Measurements from ENCODE around the gene SLC12A7.

SLC12A7 gene

DNA sequence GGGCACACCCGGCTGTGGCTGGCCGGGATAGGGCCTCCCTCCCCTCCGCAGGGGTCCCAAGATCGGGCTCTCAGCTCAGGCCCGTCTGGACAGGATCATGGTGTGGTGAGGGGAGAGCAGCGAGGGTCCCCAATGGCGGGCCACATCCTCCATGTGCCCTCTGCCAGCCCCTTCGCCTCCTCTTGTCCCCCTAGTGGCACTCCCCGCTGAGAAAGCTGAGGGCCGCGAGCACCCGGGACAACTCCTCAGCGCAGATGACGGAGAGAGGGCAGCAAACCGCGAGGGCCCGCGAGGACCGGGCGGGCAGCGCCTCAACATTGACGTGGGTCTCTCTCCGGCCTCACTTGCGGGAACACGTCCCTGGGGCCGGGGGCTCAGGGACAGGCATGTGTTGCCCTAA lies 78.7 kb downstream of the SLC12A7 start:
- TF ChIP-seq, protein P1, sequence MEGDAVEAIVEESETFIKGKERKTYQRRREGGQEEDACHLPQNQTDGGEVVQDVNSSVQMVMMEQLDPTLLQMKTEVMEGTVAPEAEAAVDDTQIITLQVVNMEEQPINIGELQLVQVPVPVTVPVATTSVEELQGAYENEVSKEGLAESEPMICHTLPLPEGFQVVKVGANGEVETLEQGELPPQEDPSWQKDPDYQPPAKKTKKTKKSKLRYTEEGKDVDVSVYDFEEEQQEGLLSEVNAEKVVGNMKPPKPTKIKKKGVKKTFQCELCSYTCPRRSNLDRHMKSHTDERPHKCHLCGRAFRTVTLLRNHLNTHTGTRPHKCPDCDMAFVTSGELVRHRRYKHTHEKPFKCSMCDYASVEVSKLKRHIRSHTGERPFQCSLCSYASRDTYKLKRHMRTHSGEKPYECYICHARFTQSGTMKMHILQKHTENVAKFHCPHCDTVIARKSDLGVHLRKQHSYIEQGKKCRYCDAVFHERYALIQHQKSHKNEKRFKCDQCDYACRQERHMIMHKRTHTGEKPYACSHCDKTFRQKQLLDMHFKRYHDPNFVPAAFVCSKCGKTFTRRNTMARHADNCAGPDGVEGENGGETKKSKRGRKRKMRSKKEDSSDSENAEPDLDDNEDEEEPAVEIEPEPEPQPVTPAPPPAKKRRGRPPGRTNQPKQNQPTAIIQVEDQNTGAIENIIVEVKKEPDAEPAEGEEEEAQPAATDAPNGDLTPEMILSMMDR (IDR thresholded peaks at IDR 0.05; ENCODE audit: low read depth, low read length) = no peak
- H3K4me3 ChIP-seq (ENCODE audit: low read depth, low read length) = no peak overlapping the region
- no peaks in the 10 kb centered on the region for H3K9me3 ChIP-seq
- H3K36me3 ChIP-seq = no peaks in the 10 kb centered on the region
- DNase-seq = peak; percentile 8
- no peaks in the 10 kb centered on the region for H3K4me1 ChIP-seq
- no peaks in the 10 kb centered on the region for H3K27me3 ChIP-seq

DNA sequence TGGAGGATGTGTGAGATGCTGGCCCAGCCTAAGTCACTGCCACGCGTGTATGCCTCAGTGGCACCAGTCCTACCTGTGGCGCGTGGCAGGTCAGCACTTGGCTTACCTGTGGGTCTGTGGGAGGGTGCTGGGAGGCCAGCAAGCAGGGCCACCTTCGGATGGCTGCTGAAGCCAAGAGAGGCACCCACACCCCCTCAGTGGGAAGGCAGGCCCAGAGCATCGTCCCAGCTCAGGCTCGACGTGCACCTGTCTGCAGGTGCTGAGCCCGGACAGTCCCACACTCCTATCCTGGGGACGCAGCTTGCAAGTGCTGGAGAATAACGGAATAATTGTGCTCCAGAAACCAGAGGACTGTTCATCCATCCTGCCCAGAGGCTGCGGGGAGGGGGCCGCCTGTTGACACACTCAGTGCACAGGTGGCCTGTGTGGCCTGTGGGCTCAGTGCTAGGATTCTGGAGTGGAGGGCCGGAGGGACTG lies 79.3 kb downstream of the SLC12A7 start:
- peak; percentile 4 for DNase-seq
- no peak overlapping the region for H3K4me3 ChIP-seq (ENCODE audit: low read depth, low read length)
- no peaks in the 10 kb centered on the region for H3K36me3 ChIP-seq
- H3K4me1 ChIP-seq = no peaks in the 10 kb centered on the region
- TF ChIP-seq, protein P1 (IDR thresholded peaks at IDR 0.05; ENCODE audit: low read depth, low read length) = no peak
- H3K9me3 ChIP-seq = no peaks in the 10 kb centered on the region
- no peaks in the 10 kb centered on the region for H3K27me3 ChIP-seq

DNA sequence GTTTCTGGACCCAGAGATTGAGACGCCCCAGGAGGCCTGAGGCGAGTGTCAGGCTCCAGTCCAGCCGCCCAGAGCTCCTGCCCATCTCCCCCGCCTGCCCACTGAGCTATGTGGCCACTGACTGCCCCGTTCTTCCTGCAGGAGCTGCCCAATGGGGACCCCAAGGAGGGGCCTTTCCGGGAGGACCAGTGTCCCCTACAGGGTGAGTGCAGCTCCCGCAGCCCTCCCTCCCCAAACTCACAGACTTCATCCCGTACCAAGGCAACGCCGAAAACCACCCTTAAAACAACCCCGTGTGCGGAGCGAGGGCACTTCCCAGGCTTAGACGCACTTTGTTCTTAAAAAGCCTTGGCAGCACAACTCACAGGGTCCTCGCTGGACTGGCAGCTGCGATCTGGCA lies 79.9 kb downstream of the SLC12A7 start:
- H3K27me3 ChIP-seq = no peaks in the 10 kb centered on the region
- TF ChIP-seq, protein P1 (IDR thresholded peaks at IDR 0.05; ENCODE audit: low read depth, low read length) = no peak
- no peaks in the 10 kb centered on the region for H3K36me3 ChIP-seq
- no peaks in the 10 kb centered on the region for H3K4me1 ChIP-seq
- H3K9me3 ChIP-seq = no peaks in the 10 kb centered on the region
- DNase-seq = no peak
- no peak overlapping the region for H3K4me3 ChIP-seq (ENCODE audit: low read depth, low read length)

DNA sequence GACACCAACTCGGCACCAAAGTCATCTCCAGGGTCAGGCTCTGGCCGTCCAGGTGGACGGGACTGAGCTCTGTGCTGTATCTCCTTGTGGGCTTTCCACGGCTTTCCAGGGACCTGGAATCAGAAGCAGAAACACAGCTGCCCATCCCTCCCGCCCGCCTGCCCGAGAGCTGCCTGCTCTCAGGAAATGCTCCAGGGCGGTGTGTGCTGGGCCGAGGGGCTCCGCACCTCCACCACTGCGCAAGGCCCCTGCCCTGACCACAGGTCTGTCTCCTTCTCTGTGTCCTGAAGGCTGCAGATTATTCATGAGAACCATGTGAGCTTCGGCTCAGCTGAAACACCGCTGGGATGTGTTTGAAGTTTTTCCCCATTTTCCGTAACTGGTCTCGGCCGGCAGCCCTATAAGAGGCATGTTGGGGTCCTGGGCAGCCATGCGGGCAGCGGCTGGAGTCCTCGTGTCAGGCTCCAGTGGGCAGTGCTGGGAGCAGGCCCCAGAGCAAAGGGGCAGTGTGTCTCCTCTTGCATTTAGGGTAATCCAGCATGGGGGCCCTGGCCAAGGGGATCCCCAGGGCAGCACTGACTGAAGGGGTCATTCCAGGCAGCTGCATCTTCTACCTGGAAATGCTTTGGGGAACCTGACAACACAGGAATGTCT lies 80.4 kb downstream of the SLC12A7 start:
- H3K27me3 ChIP-seq = no peaks in the 10 kb centered on the region
- TF ChIP-seq, protein P1 (IDR thresholded peaks at IDR 0.05; ENCODE audit: low read depth, low read length) = no peak

DNA sequence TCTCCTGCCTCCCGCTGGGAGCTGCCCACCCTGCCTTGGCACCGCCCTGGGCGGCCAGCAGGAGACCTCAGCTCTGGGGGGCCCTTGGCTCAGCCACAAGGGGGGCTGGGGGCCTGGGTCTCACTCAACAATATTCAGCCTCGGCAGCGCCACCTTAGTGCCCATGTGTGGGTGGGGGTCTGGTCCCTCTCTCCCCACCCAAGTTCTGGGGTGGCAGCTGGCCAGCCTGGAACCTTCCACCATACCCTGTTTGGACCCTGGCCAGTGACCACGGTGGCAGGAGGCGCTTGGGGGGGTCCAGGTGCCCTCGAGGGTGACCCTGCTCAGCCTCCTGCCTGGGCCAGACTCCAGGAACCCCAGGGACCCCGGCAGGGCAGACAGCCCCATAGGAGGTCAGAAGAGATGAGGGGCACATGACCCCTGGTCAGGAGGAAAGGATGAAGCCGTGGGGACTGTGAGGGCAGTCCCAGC lies 81.0 kb downstream of the SLC12A7 start:
- TF ChIP-seq, protein P1 (IDR thresholded peaks at IDR 0.05; ENCODE audit: low read depth, low read length) = no peak

More for the DNA sequence above, 80.4 kb downstream of the SLC12A7 start:
- no peaks in the 10 kb centered on the region for H3K9me3 ChIP-seq
- peak; percentile 7 for DNase-seq
- no peaks in the 10 kb centered on the region for H3K4me1 ChIP-seq
- H3K4me3 ChIP-seq (ENCODE audit: low read depth, low read length) = no peak overlapping the region
- no peaks in the 10 kb centered on the region for H3K36me3 ChIP-seq

DNA sequence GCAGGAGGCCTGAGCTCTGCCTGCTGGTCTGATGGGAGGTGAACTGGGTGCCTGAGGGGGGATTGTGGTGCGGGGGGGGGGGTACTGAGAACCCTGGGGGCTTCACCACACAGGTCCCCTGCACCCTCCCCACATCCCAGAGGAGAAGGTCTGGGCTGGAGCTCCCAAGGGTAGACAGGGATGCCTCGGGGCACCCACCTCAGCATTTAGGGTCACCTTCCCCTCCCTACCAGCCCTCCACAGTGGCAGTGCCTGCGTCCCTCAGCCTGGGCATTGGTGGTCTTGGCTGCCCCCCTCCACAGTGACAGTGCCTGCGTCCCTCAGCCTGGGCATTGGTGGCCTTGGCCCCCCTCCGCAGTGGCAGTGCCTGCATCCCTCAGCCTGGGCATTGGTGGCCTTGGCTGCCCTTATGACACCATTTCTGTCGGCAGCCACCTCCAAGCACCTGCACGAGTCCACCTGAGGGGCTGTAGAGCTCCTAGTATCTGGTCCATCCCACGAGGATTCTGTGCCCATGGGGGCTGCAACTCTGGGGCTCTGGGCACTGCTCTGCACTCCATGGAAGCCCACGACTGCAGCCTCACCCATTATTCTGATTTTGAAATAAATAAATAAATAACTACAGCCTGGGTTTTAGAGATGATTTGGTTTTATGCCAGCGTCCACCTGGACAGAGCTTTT lies 81.8 kb downstream of the SLC12A7 start:
- no peak for DNase-seq
- Histone ChIP-seq H3K4me3 (ENCODE audit: low read depth, low read length) (no peak overlapping the region), H3K9me3 (no peaks in the 10 kb centered on the region), H3K27me3 (no peaks in the 10 kb centered on the region), H3K4me1 (no peaks in the 10 kb centered on the region), H3K36me3 (no peaks in the 10 kb centered on the region)
- TF ChIP-seq, protein P1 (IDR thresholded peaks at IDR 0.05; ENCODE audit: low read depth, low read length) = no peak

More for the DNA sequence above, 81.0 kb downstream of the SLC12A7 start:
- H3K9me3 ChIP-seq = no peaks in the 10 kb centered on the region
- no peak for DNase-seq
- no peaks in the 10 kb centered on the region for H3K4me1 ChIP-seq
- H3K4me3 ChIP-seq (ENCODE audit: low read depth, low read length) = no peak overlapping the region
- no peaks in the 10 kb centered on the region for H3K27me3 ChIP-seq
- H3K36me3 ChIP-seq = no peaks in the 10 kb centered on the region

Data from BE2C (cell line).